Measurements from ENCODE around the gene GTF2H2C.
"Not testable (repeated sequence)": the region's sequence is repeated elsewhere in the genome, so short reads cannot be mapped to it uniquely, and the experiment has no call there.

The GTF2H2C gene

GRCh38 chr5:69566172-69566571 is 6.2 kb downstream of the GTF2H2C start:
- not testable (repeated sequence) for DNase-seq (ENCODE audit: low read depth)

- not testable (repeated sequence) for DNase-seq (ENCODE audit: low read depth)
Measured at GRCh38 chr5:69568072-69568471, 8.1 kb downstream of the GTF2H2C start.

- DNase-seq (ENCODE audit: low read depth): not testable (repeated sequence)
Measured at GRCh38 chr5:69583356-69583755, 23.4 kb downstream of the GTF2H2C start.

GRCh38 chr5:69596114-69596840 is 36.3 kb downstream of the GTF2H2C start:
- DNase-seq (ENCODE audit: low read depth): not testable (repeated sequence)

GRCh38 chr5:69601947-69602346 is 42.0 kb downstream of the GTF2H2C start:
- DNase-seq (ENCODE audit: low read depth): not testable (repeated sequence)

- DNase-seq (ENCODE audit: low read depth): not testable (repeated sequence)
Measured at GRCh38 chr5:69606839-69607238, 46.8 kb downstream of the GTF2H2C start.

- DNase-seq (ENCODE audit: low read depth): not testable (repeated sequence)
Measured at GRCh38 chr5:69607750-69608149, 47.8 kb downstream of the GTF2H2C start.

- not testable (repeated sequence) for DNase-seq (ENCODE audit: low read depth)
Measured at GRCh38 chr5:69608861-69609496, 49.0 kb downstream of the GTF2H2C start.

- DNase-seq (ENCODE audit: low read depth): not testable (repeated sequence)
Measured at GRCh38 chr5:69614843-69615242, 54.9 kb downstream of the GTF2H2C start.

- not testable (repeated sequence) for DNase-seq (ENCODE audit: low read depth)
Measured at GRCh38 chr5:69631879-69632278, 71.9 kb downstream of the GTF2H2C start.
